ENCODE results near the gene DCDC1. TPM values are rescaled to one million over a fixed set of nuclear protein-coding genes. Genes with fewer than 3 reads are reported as not detected.

Gene DCDC1
- total and polyA plus RNA-seq, 9 of the 15 experiments (the other 6 are each of a cell fraction or from before 2014, with no cell fraction given), result 0.05 to 0.18 (median 0.08) TPM; not detected in 3

GRCh38 chr11:31092638-31093037 is 276.9 kb downstream of the DCDC1 start:
- Histone ChIP-seq H2AFZ (ENCODE audit: low read depth, low read length) (no peak overlapping the region), H3K9ac (ENCODE audit: insufficient read depth in 1 of 2, low read depth in 2 of 2, low read length in 2 of 2) (no peak overlapping the region), H3K79me2 (ENCODE audit: control insufficient read depth, insufficient read depth, low read length) (no peaks in the 10 kb centered on the region), H3K4me3 (no peak overlapping the region), H3K4me2 (ENCODE audit: insufficient read depth, low read length) (no peak overlapping the region), H3K27ac (ENCODE audit: extremely low read depth, low read depth, low read length) (no peak overlapping the region), H3K36me3 (ENCODE audit: control insufficient read depth, insufficient read depth, low read length) (no peaks in the 10 kb centered on the region), H3K4me1 (replicated peaks in 1 of 2; ENCODE audit: control insufficient read depth in 2 of 2, insufficient read depth in 2 of 2, low read length in 2 of 2) (no peaks in the 10 kb centered on the region), H3K9me1 (ENCODE audit: control insufficient read depth, insufficient read depth, low read length) (no peaks in the 10 kb centered on the region), H3K27me3 (ENCODE audit: control insufficient read depth in 2 of 2, insufficient read depth in 2 of 2, low read length in 2 of 2) (no peaks in the 10 kb centered on the region), H4K20me1 (replicated peaks; ENCODE audit: control insufficient read depth, insufficient read depth, low read length) (no peaks in the 10 kb centered on the region), H3K9me3 (replicated peaks; ENCODE audit: control insufficient read depth, insufficient read depth, low read depth, low read length) (peaks cover 4% of the 10 kb centered on the region)
- ATAC-seq, result no peak
- TF ChIP-seq THAP12 (CRISPR knock-in tag; IDR thresholded peaks at IDR 0.05) (no peak), NFE2L1 (tag; IDR thresholded peaks at IDR 0.05; ENCODE audit: borderline replicate concordance, low read depth) (no peak), MXD1 (CRISPR knock-in tag; IDR thresholded peaks at IDR 0.05; ENCODE audit: borderline replicate concordance, poor library complexity, severe bottlenecking) (no peak), FOXP4 (CRISPR knock-in tag; IDR thresholded peaks at IDR 0.05; ENCODE audit: borderline replicate concordance) (no peak), ATF6 (CRISPR knock-in tag; IDR thresholded peaks at IDR 0.05) (no peak), SRSF7 (optimal IDR thresholded peaks at IDR 0.05; ENCODE audit: low read depth, low read length) (no peak), CTCF (IDR thresholded peaks at IDR 0.05 in 2 of 3, conservative IDR thresholded peaks at IDR 0.05 in 1 of 3; ENCODE audit: insufficient read depth in 2 of 3, low read depth in 1 of 3, low read length in 3 of 3) (no peak)
- DNase-seq (ENCODE audit: extremely low read depth in 1 of 4, low spot score in 3 of 4), result no peak
- FAIRE-seq, result no peak
- in situ Hi-C loops (cut with MboI), result no loop called here
- ChIA-PET CTCF (ENCODE audit: low intra/inter-chr PET ratio) (no interaction called here), POLR2A (no interaction called here)
- no TSS peak for BruUV-seq (replicated peaks)
- intact Hi-C loops (cut with micrococcal nuclease), result no loop called here

All from K562 (cell line).